Keratinocyte (primary cell): Measurements from ENCODE around the gene PGM2L1.

Experiments used
- CTCF ChIP-seq, 3 experiments: IDR thresholded peaks in 1 of 3; conservative IDR thresholded peaks in 1 of 3; optimal IDR thresholded peaks in 1 of 3; 2 replicates in 2 of 3; 3 replicates in 1 of 3; pipeline versions ENCODE3 to v1.5.1; 2011; ENCODE audit warnings: low read length in 3 of 3, mild to moderate bottlenecking in 3 of 3, moderate library complexity in 2 of 3, control low read depth in 1 of 3, inconsistent platforms in 1 of 3; ENCODE audit not compliant: insufficient read depth in 2 of 3; ENCODE audit errors: extremely low read depth in 1 of 3
- EZH2 ChIP-seq: IDR thresholded peaks from one replicate; pipeline ENCODE4 v1.6.1; 2012; ENCODE audit warnings: inconsistent platforms, mild to moderate bottlenecking, low read length, moderate library complexity

GRCh38 chr11:74437441-74438042 lies 39.3 kb upstream of the PGM2L1 start:
- TF ChIP-seq EZH2, result no peak
- TF ChIP-seq CTCF (optimal IDR thresholded peaks at IDR 0.05 in 1 of 3, IDR thresholded peaks at IDR 0.05 in 1 of 3, conservative IDR thresholded peaks at IDR 0.05 in 1 of 3; ENCODE audit: extremely low read depth in 1 of 3, insufficient read depth in 2 of 3, low read length in 3 of 3), result no peak
